Posterior cingulate gyrus (tissue), 11 donors: ENCODE results near the gene PRM3.

Experiments used
- DNase-seq, 10 donors: peaks; one replicate each; pipeline versions ENCODE4 v3.0.0 to v3.0.0-alpha.2; 2020 to 2021; ENCODE audit warnings: mixed read lengths in 3 of 10
- intact Hi-C: fragments of 100-400 bp; cut with DNase I; formaldehyde crosslinking; loops from one replicate; pipeline ENCODE4 v1.15.1; 2023

The PRM3 gene, protein sequence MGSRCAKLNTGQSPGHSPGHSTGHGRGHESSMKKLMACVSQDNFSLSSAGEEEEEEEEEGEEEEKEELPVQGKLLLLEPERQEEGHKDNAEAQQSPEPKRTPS

DNA sequence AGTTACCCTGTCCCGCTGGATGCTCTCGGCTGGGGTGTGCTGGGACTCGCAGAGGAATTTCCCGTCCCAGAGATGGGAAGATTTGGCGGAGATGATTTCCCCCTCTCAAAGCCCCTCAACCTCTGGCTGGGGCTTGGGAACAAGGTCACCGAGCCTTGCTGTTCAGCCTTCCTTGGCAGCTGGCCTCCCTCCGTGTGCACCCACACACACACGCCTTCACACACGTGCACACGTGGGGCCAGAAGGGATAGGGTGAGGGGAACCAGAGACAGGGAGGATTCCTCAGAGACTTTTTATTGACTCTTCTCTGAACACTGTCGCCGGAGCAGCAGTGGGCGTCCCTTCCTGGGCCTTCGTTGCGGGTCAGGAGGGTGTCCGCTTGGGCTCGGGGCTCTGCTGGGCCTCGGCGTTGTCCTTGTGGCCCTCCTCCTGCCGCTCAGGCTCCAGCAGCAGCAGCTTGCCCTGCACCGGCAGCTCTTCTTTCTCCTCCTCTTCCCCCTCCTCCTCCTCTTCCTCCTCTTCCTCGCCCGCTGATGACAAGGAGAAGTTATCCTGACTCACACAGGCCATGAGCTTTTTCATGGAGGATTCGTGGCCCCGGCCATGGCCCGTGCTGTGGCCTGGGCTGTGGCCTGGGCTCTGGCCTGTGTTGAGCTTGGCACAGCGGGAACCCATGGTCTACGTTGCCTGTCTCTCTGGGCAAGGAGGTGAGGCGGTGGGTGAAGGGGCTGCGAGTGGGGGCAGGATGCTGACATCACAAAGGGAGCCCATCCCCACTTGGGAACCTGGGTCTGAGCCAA is at the start of gene PRM3:
Gene PRM3 (minus strand): TSS at position 709 of the 800 bp plus-strand sequence. CDS start 34 bp downstream, at position 675.
- peak in 1 of 10 donors; percentile 47 for DNase-seq
- intact Hi-C loops, result no loop called here

DNA sequence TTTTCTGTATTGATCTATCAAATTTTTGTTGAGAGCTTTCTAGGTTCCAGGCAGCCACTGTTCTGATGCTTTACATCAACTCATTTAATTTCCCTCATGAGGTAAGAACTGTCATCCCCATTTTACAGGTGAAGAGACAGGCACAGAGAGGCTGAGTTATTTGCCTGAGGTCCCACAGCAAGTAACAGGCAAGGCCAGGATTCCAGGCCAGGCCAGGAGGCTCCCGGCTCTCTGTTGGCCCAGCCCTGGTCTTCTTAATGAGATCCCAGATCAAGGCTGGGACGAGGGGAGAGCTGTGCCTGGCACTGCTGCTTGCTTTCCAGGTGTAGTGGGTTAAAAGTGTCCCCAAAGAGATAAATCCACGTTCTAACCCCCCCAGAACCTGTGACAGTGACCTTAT is 49.4 kb upstream of the PRM3 start:
- intact Hi-C loops, result no loop called here
- peak in 1 of 10 donors; percentile 21 for DNase-seq

DNA sequence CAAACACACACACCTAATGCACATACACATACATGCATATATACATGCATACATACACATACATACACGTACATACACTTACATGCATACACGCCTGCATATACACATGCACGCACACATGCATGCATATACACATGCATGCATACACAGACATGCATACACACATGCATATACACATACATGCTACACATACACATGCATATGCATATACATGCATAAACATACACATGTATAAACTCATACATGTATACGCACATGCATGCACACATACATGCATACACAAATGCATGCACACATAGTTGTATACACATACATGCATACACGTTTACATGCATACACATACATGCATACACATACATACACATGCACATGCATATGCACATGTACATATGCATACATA is 48.2 kb upstream of the PRM3 start:
- intact Hi-C loops, result no loop called here
- DNase-seq, result no peak

DNA sequence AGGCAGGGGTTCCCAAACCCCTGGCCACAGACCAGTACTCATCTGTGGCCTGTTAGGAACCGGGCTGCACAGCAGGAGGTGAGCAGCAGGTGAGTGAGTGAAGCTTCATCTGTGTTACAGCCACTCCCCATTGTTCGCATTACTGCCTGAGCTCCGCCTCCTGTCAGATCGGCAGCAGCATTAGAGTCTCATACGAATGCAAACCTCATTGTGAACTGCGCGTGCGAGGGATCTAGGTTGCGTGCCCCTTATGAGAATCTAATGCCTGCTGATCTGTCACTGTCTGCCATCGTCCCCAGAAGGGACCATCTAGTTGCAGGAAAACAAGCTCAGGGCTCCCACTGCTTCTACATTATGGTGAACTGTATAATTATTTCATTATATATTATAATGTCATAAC is 46.7 kb upstream of the PRM3 start:
- DNase-seq, result peak in 1 of 10 donors; percentile 22
- intact Hi-C loops, result no loop called here

DNA sequence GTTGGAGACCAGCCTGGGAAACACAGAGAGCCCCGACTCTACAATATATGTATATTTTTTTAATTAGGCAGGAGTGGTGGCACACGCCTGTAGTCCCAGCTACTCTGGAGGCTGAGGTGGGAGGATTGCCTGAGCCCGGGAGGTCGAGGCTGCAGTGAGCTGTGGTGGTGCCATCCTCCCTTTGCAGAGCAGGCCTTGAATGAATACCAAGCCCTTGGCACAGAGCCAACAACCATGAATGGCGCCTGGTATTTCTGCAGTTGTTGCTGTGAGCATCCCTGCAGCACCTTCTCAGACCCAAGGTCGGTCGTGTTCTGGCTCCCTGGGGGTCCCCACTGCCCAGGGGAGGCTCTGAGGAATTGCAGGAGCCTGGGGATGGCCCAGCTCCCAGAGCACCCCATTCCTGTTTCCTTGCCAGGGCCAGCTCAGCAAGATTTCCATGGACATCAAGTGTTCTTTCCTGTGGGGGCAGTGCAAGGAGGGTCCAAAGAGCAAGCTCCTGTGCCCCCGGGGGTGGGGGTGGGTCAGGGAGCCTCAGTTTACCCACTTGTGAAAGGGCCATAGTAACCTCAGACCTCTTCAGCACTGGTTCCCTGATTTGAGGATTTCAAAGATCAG is 46.2 kb upstream of the PRM3 start:
- intact Hi-C loops, result no loop called here
- DNase-seq, result peak in 2 of 10 donors; percentile 20 to 53

DNA sequence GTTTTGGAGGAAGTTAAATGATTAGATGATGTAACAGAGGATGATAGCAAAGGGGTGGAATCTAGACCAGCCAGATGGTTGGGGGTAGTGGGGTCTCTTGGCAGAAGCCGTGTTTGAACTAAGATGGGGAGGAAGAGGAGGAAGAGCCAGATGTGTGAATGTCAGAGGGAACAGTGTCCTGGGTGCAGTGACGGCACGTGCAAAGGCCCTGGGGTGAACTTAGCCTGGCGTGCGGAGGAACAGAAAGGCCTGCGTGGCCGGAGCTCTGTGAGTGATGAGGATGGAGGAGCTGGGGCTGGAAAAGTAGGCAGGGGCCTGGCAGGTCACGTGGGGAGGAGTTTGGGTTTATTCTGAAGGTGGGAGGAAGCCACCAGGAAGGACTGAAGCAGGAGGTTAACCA is 45.4 kb upstream of the PRM3 start:
- intact Hi-C loops, result no loop called here

DNA sequence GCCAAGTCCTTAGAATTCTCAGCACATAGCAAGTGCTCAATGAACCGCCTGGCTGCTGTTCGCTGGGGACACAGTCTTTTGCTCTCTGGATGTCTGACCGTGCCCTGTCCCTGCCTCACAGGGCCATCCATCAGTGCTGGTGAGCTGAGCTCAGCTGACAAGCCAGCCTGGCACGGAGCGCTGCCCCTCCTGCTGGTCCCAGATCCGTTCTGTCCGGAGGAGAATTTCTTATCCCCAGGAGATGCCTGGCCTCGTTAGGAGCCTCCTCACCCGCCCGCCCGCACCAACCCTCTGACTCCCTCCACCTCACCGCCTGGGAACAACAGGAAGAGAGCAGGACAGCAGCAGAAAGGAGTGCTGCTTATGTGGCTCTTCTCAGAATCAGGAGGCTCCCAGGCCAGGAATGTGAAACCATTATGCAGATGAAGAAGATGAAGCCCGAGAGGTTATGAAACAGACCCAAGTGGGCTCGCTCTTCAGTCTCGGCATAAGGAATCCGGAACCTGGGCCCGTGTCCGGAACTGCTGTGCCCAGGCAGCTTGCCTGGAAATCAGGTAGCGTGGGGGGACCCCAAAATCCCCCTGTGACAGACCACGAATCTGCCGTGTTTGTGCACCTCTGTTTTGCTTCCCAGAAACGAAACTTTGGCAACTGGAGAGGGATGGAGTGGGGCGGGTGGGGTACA is 43.0 kb upstream of the PRM3 start:
- peak in 1 of 10 donors; percentile 71 for DNase-seq
- intact Hi-C loops, result no loop called here

More for the DNA sequence above, 45.4 kb upstream of the PRM3 start:
- DNase-seq, result peak in 1 of 10 donors; percentile 33

DNA sequence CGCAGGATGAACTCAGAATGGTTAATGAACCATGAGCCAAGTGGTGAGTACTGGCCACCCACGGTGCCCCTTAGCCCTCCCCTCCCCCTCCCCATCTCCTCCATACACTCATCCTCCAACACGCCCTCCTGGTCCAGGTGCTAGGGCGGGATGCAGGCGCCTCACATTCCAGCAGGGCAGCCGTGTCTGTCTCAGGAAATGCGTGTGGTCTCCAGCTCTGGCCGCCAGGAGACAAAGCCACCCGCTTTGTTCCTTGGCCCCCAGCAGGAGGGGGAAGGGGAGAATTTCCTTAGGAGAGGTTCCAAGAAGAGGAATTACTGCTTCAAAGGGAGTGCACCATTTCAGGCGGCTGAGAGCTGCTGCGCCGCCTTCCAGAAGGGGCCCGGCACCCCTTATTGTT is 42.1 kb upstream of the PRM3 start:
- intact Hi-C loops, result no loop called here
- DNase-seq, result peak in 1 of 10 donors; percentile 30

DNA sequence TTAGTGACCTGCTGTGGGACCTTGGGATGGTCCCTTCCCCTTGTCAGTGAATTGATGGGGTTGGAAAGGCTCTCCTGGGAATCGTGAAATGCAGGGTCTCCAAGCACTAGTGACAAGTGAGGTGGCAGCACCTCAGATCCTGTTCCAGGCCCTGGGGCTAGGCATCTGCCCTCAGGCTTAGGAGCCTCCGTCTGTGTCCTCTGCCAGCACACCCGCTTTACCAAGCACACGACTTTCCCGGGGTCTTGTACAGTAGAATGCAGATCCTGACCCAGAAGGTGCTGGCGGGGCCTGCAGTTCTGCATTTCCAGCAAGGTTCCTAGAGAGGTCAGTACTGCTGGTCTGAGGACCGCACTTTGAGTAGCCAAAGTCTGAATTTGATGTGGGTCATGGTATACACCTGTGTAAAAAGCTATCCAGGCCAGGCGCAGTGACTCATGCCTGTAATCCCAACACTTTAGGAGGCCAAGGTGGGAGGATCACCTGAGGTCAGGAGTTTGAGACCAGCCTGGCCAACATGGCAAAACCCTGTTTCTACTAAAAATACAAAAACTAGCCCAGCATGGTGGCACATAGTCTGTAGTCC is 41.0 kb upstream of the PRM3 start:
- intact Hi-C loops, result no loop called here
- DNase-seq, result peak in 1 of 10 donors; percentile 29

DNA sequence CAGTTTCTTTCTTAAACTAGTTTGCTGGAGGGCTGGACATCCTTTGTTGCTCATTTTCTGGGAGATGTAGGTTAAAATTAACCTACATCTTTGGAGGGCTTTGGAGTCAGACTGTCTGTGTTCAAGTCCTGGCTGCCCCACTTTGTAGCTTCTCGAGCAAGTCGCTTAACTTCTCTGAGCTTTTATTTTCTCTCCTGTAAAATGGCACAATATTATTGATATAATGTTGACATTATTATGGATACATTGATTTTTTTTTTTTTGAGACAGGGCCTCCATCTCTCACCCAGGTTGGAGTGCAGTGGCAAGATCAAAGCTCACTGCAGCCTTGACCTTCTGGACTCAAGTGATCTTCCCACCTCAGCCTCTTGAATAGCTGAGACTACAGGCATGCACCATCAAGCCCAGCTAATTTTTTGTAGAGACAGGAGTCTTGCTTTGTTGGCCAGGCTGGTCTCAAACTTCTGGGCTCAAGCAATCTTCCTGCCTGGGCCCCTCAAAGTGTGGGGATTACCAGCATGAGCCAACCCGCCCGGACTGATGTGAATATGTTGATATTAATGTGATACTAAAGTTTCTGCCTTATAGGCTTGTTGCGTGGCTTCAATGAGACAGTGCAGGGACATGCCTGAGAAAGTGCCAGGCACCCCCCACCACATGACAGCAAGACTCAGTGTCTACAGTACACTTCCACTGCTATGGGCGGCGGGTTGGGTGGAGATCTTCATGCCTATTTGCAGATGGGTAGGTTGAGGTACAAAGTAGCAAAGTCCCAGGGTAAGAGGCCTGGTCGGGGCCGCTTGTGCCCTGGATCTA is 40.3 kb upstream of the PRM3 start:
- peak in 1 of 10 donors; percentile 35 for DNase-seq
- intact Hi-C loops, result no loop called here

DNA sequence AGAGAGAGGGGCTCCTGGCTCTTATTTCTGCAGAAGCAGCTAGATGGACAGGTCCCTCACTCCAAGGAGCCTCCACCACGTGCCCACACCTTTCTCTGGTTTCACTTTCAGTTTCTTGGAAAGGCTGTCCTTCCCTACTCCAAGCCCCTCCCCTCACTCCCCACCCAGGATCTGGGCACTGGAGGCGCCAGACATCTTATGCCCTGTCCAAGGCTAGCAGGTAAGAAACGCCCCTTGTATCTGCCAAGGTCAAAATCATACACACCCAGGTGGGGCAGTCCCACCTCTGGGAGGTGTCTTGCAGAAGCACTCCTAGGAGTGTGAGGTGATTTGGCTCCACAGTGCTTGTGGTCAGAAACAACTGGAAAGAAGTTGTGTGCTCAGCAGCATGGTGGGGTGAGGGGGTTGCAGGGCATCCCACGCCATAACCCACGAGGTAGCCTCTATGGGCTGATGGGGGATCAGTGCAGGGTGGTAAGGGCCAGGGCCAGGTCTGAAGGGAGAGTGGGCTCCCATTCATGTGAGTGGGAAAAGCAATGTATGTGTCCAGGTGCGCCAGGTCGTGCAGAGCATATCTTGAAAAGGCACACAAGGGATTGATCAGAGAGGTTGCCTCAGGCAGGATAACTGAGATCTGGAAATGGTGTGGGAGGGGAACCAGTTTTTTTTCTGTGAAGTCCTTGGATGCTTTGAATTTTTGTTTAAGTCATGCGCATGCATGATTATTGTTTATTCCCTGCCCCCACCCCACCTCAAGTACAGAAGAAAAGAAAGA is 39.5 kb upstream of the PRM3 start:
- intact Hi-C loops, result no loop called here
- peak in 1 of 10 donors; percentile 64 for DNase-seq

DNA sequence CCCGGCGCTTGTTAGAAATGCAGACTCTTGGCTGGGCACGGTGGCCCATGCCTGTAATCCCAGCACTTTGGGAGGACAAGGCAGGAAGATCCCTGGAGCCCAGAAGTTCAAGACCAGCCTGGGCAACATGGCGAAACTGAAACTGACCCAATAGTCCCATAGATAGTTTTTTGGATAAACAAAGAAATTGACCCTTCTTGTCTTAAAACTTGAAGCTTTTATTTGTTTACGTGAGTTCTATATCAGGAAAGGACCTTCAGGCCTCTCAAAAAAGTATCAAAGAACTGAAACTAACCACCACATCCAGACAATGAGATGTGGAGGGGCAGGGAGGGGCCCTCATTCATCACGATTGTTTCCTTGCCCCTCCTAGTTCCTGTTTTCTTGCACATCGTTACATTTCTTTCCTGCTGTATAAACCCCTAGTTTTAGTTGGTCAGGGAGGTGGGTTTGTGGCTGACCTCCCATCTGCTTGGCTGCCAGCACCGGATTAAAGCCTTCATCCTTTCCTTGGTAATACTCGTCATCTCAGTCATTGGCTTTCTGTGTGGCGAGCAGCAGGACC is 37.6 kb upstream of the PRM3 start:
- intact Hi-C loops, result no loop called here
- peak in 1 of 10 donors; percentile 2 for DNase-seq

DNA sequence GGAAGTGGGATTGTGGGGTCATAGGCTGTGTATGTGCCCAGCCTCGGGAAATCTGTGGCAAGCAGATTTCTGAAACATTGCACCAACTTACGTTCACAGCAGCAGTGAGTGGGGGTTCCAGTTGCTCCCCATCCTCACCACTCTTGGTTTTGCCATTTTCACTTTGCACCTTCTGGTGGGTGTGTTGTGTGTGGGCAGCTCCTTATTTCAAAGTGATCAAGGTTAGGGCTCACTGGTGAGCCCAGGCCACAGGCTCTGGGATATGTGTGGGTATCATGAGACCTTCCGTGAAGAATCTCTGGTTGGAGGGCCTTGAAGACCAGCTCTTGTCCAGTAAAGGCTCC is 37.2 kb upstream of the PRM3 start:
- DNase-seq, result no peak
- intact Hi-C loops, result no loop called here

DNA sequence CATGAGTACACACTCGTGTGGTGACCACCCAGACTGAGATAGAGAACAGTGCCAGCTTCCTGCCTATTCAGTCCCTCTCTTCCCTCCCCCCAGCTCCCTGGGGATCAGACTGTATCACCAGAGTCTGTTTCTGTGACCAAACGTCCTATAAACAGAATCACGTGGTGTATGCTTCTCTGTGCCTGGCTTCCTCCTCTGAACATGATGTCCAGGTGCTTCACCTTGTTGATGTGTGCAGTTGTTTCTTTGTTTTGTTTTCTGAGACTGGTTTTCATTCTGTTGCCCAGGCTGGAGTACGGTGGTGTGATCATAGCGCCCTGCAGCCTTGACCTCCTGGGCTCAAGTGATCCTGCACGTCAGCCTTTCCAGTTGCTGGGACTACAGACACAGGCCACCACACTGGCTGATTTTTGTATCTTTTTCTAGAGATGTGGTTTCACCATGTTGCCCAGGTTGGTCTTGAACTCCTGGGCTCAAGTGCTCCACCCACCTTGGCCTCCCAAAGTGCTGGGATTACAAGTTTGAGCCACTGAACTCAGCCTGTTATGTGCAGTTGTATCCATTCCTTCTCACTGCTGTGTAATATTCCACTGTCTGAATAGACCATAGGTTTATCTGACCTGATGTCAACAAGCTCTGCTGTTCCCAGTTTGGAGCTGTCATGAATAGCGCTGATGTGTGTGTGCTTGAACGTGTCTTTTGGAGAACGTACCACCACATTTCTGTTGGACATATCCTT is 36.6 kb upstream of the PRM3 start:
- DNase-seq, result peak in 1 of 10 donors; percentile 8
- intact Hi-C loops, result no loop called here

DNA sequence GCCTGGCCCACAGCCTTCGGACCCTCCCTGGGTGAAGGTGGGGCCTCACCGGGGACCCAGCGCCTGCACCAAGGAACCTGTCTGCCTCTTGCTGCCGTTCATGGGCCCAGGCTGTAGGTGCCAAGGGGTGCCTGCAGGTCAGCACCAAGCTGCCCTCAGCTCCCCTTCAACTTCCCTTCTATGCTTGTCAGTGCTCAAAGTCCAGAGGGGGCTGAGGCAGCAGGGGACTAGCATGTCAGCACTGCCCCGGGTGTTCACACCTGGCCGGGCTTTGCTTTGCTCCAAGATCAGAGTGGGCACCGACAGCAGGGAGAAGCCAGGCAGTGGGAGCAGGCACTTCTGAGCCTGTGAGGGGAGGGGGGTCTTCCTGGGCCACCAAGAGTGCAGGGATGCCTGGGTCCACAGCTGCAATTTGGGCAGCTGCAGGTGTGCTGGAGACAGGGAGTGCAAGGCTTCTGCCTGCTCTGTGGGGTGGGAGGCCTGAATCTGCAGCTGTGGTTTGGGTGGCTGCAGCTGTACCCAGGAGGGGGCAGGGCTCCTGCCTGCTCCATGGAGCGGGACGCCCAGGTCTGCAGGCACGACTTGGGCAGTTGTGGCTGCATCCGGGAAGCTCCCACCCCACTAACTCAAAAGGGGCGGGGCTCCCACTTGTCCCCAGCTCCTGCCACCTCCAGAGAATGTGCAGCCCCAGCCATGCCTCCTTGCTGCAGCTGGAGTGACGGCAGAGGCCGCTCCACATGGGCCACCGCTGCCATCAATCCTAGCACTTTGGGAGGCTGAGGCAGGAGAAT is 35.3 kb upstream of the PRM3 start:
- intact Hi-C loops, result no loop called here
- DNase-seq, result no peak

DNA sequence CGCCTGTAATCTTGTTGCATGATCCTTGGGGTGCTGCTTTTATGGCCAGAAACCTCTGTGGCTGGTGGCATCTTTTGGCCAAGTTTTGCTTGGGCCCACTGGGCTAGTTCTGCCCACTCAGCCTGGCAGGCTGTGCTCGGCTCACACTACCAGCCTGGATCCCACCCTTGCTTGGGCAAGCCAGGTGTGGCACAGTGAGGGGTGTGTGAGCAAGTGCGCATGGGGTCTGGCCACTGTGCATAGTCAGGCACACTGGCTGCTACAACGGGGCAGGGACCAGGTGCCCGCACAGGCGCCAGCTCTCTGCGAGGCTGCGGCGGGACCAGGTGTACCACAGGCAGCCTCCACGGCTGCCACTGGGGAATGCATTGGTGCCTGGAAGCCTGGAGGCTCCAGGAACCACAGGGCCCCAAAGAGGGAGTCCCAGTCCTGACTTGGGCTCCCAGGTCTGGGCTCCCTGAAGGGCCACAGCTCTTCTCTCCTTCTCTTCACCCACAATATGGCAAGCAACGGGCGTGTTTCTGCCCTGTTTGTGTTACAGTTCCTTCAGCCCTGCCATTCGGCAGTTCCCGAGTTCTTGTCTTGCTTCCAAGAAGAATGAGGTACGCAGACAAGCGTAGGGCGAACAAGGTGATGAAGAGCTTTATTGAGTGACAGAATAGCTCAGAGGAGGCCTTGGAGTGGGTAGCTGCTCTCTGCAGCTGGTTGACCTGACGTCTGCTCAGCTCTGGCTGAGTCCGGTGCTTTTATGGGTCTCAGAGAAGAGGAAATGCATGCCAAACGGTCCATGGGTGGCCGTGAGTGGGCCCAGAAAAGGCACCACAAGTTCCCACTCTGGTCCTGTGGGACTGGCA is 34.4 kb upstream of the PRM3 start:
- no peak for DNase-seq
- intact Hi-C loops, result no loop called here
